HL-60 (cell line): ENCODE results near the gene OR9Q1.

ENCODE experiments used
- DNase-seq, 2 experiments: peaks; one replicate each; pipeline ENCODE4 v3.0.0-alpha.2; 2010 to 2020; ENCODE audit warnings: low read depth in 1 of 2, low spot score in 1 of 2
- H3K27ac ChIP-seq: fragments of 250-450 bp; sonication (Bioruptor Pico); replicated peaks from 2 replicates; pipeline ENCODE4 v1.5.1; 2020; ENCODE audit warnings: mild to moderate bottlenecking, moderate library complexity
- H3K27me3 ChIP-seq: fragments of 250-450 bp; sonication (Bioruptor Pico); 2 replicates; pipeline ENCODE4 v1.5.1; 2021; ENCODE audit warnings: mild to moderate bottlenecking, moderate library complexity; ENCODE audit not compliant: insufficient read depth, poor library complexity, severe bottlenecking
- H3K4me3 ChIP-seq: replicated peaks from 2 replicates; pipeline ENCODE4 v1.5.1; 2011; ENCODE audit warnings: mild to moderate bottlenecking, control low read depth, low read length; ENCODE audit not compliant: insufficient read depth
- GABPA ChIP-seq: IDR thresholded peaks from 2 replicates; pipeline ENCODE4 v1.6.1; 2012; ENCODE audit warnings: low read depth
- POLR2AphosphoS5 ChIP-seq: IDR thresholded peaks from 2 replicates; pipeline ENCODE4 v1.6.1; 2012; ENCODE audit warnings: low read depth
- SPI1 ChIP-seq: IDR thresholded peaks from 2 replicates; pipeline ENCODE4 v1.6.1; 2012; ENCODE audit warnings: low read depth, mild to moderate bottlenecking, borderline replicate concordance
- TF ChIP-seq, protein P1 (sequence below): IDR thresholded peaks from 2 replicates; pipeline ENCODE4 v1.6.1; 2012; ENCODE audit warnings: low read depth; ENCODE audit not compliant: insufficient replicate concordance
- TF ChIP-seq, protein P2 (sequence below): IDR thresholded peaks from one replicate; pipeline ENCODE4 v1.5.1; 2011; ENCODE audit warnings: low read length, control low read depth, inconsistent platforms; ENCODE audit not compliant: insufficient read depth

OR9Q1 gene

DNA sequence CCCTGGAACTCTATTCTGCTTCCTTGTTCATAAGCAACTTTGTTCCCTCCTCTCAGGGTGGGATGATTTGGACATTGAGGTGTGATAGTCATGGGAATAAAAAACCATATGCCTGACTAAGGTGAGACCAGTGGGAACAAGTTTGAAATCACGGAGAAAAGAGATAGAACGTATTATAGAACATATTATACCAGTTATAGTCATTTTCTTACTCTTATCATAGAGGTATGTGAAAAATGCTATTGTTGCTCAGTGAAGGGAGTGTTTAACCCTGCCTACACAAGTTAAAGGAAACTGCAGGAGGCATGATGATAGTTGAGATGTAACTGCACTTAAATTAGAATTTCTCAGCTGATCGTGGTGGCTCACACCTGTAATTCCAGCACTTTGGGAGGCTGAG lies 22.6 kb downstream of the OR9Q1 start:
- Histone ChIP-seq H3K27ac (no peak overlapping the region), H3K4me3 (no peak overlapping the region), H3K27me3 (no peaks in the 10 kb centered on the region)
- no peak for DNase-seq
- TF ChIP-seq, protein P1, sequence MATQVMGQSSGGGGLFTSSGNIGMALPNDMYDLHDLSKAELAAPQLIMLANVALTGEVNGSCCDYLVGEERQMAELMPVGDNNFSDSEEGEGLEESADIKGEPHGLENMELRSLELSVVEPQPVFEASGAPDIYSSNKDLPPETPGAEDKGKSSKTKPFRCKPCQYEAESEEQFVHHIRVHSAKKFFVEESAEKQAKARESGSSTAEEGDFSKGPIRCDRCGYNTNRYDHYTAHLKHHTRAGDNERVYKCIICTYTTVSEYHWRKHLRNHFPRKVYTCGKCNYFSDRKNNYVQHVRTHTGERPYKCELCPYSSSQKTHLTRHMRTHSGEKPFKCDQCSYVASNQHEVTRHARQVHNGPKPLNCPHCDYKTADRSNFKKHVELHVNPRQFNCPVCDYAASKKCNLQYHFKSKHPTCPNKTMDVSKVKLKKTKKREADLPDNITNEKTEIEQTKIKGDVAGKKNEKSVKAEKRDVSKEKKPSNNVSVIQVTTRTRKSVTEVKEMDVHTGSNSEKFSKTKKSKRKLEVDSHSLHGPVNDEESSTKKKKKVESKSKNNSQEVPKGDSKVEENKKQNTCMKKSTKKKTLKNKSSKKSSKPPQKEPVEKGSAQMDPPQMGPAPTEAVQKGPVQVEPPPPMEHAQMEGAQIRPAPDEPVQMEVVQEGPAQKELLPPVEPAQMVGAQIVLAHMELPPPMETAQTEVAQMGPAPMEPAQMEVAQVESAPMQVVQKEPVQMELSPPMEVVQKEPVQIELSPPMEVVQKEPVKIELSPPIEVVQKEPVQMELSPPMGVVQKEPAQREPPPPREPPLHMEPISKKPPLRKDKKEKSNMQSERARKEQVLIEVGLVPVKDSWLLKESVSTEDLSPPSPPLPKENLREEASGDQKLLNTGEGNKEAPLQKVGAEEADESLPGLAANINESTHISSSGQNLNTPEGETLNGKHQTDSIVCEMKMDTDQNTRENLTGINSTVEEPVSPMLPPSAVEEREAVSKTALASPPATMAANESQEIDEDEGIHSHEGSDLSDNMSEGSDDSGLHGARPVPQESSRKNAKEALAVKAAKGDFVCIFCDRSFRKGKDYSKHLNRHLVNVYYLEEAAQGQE, result no peak
- TF ChIP-seq SPI1, result no peak
- no peak for TF ChIP-seq GABPA
- TF ChIP-seq, protein P2, sequence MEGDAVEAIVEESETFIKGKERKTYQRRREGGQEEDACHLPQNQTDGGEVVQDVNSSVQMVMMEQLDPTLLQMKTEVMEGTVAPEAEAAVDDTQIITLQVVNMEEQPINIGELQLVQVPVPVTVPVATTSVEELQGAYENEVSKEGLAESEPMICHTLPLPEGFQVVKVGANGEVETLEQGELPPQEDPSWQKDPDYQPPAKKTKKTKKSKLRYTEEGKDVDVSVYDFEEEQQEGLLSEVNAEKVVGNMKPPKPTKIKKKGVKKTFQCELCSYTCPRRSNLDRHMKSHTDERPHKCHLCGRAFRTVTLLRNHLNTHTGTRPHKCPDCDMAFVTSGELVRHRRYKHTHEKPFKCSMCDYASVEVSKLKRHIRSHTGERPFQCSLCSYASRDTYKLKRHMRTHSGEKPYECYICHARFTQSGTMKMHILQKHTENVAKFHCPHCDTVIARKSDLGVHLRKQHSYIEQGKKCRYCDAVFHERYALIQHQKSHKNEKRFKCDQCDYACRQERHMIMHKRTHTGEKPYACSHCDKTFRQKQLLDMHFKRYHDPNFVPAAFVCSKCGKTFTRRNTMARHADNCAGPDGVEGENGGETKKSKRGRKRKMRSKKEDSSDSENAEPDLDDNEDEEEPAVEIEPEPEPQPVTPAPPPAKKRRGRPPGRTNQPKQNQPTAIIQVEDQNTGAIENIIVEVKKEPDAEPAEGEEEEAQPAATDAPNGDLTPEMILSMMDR, result no peak
- TF ChIP-seq POLR2AphosphoS5, result no peak

DNA sequence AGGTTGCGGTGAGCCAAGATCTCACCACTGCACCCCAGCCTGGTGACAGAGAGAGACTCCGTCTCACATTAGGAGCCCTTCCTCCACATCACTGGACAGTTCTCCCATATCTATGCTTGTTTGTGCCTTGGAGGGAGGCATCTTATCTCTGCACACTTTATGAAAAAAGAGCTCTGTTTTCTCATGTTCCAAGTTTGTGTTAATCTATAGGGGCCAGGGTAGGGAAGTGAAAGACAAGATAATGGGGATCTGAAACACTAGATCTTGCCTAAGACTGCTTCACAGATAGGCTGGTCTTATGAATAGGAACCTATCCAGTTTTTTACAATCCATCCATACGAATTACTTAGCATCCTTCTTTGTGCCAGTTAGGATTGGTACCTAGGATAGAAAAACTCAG lies 24.1 kb downstream of the OR9Q1 start:
- H3K27me3 ChIP-seq, result no peaks in the 10 kb centered on the region
- H3K4me3 ChIP-seq, result no peak overlapping the region
- TF ChIP-seq GABPA (no peak), SPI1 (no peak), POLR2AphosphoS5 (no peak)
- TF ChIP-seq, protein P1, result no peak
- TF ChIP-seq, protein P2, result no peak
- no peak overlapping the region for H3K27ac ChIP-seq
- DNase-seq, result no peak

DNA sequence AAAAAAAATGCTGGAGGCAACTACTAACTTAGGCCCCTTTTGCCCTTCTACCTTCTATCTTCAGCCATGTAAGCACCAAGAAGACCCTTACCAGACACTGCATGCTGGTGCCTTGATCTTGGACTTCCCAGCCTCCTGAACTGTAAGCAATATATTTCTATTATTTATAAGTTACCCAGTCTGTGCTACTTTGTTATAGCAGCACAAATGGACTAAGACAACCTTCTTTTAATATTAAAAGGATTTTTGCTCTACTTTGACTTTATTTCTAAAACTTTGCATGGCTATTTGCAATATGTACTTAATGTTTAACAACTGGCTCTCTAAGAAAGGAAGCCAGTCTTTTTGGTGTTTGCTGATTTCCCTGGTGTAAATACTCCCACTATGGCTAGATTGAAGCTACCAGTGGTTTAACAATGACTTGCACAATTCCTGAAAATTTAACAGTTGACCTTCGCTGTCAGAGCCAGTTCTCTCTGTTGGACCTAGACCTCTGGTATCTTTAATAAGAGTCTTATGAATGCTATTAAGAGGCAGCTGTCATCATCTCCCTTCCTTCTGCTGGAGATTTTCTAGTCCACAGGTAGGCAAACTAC lies 32.2 kb downstream of the OR9Q1 start:
- H3K27ac ChIP-seq, result no peak overlapping the region
- DNase-seq, result no peak
- TF ChIP-seq, protein P2, result no peak
- no peak for TF ChIP-seq GABPA
- TF ChIP-seq, protein P1, result no peak
- TF ChIP-seq SPI1, result no peak
- no peak for TF ChIP-seq POLR2AphosphoS5
- H3K4me3 ChIP-seq, result no peak overlapping the region
- H3K27me3 ChIP-seq, result no peaks in the 10 kb centered on the region
